Upper lobe of left lung (tissue), 4 donors: ENCODE results near the gene MEAK7.

Source experiments
- CTCF ChIP-seq, 6 experiments: fragments of 450-650 bp in 4 of 6; fragments of 200-600 bp in 2 of 6; sonication (generic) in 2 of 6; IDR thresholded peaks; one replicate each; pipeline ENCODE4 v1.5.1; 2016 to 2019; ENCODE audit warnings: antibody characterized with exemption in 6 of 6
- EP300 ChIP-seq, 4 donors: sonication (generic); formaldehyde crosslinking; IDR thresholded peaks; one replicate each; pipeline ENCODE4 v1.5.1; 2017; ENCODE audit warnings: antibody characterized with exemption in 4 of 4, control low read depth in 2 of 4
- POLR2A ChIP-seq, 4 donors: fragments of 450-650 bp; IDR thresholded peaks; one replicate each; pipeline ENCODE4 v1.5.1; 2016 to 2017; ENCODE audit warnings: antibody characterized with exemption in 4 of 4, mild to moderate bottlenecking in 2 of 4
- POLR2AphosphoS5 ChIP-seq, 2 donors: sonication (generic); formaldehyde crosslinking; IDR thresholded peaks; one replicate each; pipeline ENCODE4 v1.5.1; 2017; ENCODE audit warnings: antibody characterized with exemption in 2 of 2

GRCh38 chr16:84467709-84468108 is 36.8 kb downstream of the MEAK7 start:
- TF ChIP-seq POLR2A (IDR thresholded peaks at IDR 0.05), result no peak
- TF ChIP-seq CTCF (IDR thresholded peaks at IDR 0.05), result no peak
- TF ChIP-seq POLR2AphosphoS5 (IDR thresholded peaks at IDR 0.05), result no peak
- no peak for TF ChIP-seq EP300 (IDR thresholded peaks at IDR 0.05)
